ENCODE results near the gene RRAS2.

DNA sequence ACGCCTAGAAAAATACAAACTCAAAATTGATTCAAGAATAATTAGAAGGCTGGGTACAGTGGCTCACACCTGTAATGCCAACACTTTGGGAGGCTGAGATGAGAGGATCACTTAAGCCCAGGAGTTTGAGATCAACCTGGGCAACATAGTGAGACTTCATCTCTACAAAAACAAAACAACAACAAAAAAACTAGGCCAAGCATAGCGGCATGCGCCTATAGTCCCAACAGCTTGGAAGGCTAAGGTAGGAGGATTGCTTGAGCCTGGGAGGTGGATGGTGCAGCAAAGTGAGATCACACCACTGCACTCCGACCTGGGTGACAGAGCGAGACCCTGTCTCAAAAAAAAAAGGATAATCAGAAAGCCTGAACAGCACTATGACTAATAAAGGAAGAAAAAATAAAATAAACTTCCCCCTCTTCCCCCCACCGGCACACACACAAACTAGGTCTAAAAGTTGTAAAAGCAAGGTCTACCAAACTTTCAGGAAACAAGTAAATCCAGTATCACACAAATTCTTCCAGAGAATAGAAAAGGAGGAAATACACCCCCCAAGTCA is 35.8 kb downstream of the RRAS2 start:
- TF ChIP-seq YY1 (IDR thresholded peaks at IDR 0.05; ENCODE audit: insufficient read depth, insufficient read length) (no peak), SUZ12 (IDR thresholded peaks at IDR 0.05; ENCODE audit: extremely low read depth, insufficient read depth, insufficient read length) (no peak)

All from NT2/D1 (cell line).